Type B pancreatic cell (in vitro differentiated cells): ENCODE measurements around the gene ZNF148. TPM values are rescaled to one million over a fixed set of nuclear protein-coding genes. Genes with fewer than 3 reads are reported as not detected.

Experiments used
- DNase-seq: peaks from one replicate; pipeline ENCODE4 v3.0.0; 2021; ENCODE audit warnings: mixed read lengths; ENCODE audit not compliant: unreplicated experiment; ENCODE audit errors: extremely low spot score
- H3K27ac Mint-ChIP-seq: 2 replicates; pipeline ENCODE4 v1.8.0; 2021; ENCODE audit warnings: mild to moderate bottlenecking, mixed read lengths
- H3K27me3 Mint-ChIP-seq: 2 replicates; pipeline ENCODE4 v1.8.0; 2021; ENCODE audit warnings: mixed read lengths
- H3K36me3 Mint-ChIP-seq: 2 replicates; pipeline ENCODE4 v1.8.0; 2021; ENCODE audit warnings: mixed read lengths
- H3K4me1 Mint-ChIP-seq: one replicate; pipeline ENCODE4 v1.8.0; 2021; ENCODE audit warnings: mixed read lengths; ENCODE audit not compliant: unreplicated experiment
- H3K4me3 Mint-ChIP-seq: 2 replicates; pipeline ENCODE4 v1.8.0; 2021; ENCODE audit warnings: mild to moderate bottlenecking, mixed read lengths
- H3K9me3 Mint-ChIP-seq: 2 replicates; pipeline ENCODE4 v1.8.0; 2021; ENCODE audit warnings: mixed read lengths
- CTCF ChIP-seq: fragments of 200-600 bp; sonication (generic); conservative IDR thresholded peaks from 2 replicates; pipeline ENCODE4 v1.5.0; 2021; ENCODE audit warnings: antibody characterized with exemption, mild to moderate bottlenecking
- total RNA-seq: library from RNA; stranded (reverse); gene quantifications from 2 replicates; pipeline ENCODE4 v1.2.1, GENCODE V29; 2021; ENCODE audit warnings: low replicate concordance

ZNF148 gene
- total RNA-seq, 1 donor from 2014 or later: 46.4 TPM

GRCh38 chr3:125191256-125191655, 183.9 kb downstream of the ZNF148 start:
- Mint-ChIP-seq H3K27ac (no peak overlapping the region), H3K4me3 (no peak overlapping the region), H3K4me1 (peaks cover 18% of the 10 kb centered on the region), H3K36me3 (peaks cover 4% of the 10 kb centered on the region), H3K9me3 (no peaks in the 10 kb centered on the region), H3K27me3 (no peaks in the 10 kb centered on the region)
- no peak for TF ChIP-seq CTCF
- no peak for DNase-seq

- H3K27me3 Mint-ChIP-seq: no peaks in the 10 kb centered on the region
- peaks cover 4% of the 10 kb centered on the region for H3K36me3 Mint-ChIP-seq
- no peak overlapping the region for H3K4me3 Mint-ChIP-seq
- peaks cover 21% of the 10 kb centered on the region for H3K4me1 Mint-ChIP-seq
- H3K9me3 Mint-ChIP-seq: no peaks in the 10 kb centered on the region
- DNase-seq: no peak
- no peak for TF ChIP-seq CTCF
- H3K27ac Mint-ChIP-seq: no peak overlapping the region
These were observed 184.3 kb downstream of the ZNF148 start for GRCh38 chr3:125190786-125191185.

GRCh38 chr3:125189378-125190165, 185.6 kb downstream of the ZNF148 start:
- peaks cover 4% of the 10 kb centered on the region for H3K36me3 Mint-ChIP-seq
- H3K4me1 Mint-ChIP-seq: peaks cover 27% of the 10 kb centered on the region
- H3K9me3 Mint-ChIP-seq: no peaks in the 10 kb centered on the region
- no peak for DNase-seq
- no peak overlapping the region for H3K27ac Mint-ChIP-seq
- TF ChIP-seq CTCF: no peak
- H3K27me3 Mint-ChIP-seq: no peaks in the 10 kb centered on the region
- H3K4me3 Mint-ChIP-seq: no peak overlapping the region

GRCh38 chr3:125188955-125189354, 186.2 kb downstream of the ZNF148 start:
- Mint-ChIP-seq H3K4me1 (peaks cover 30% of the 10 kb centered on the region), H3K27ac (no peak overlapping the region), H3K36me3 (peaks cover 4% of the 10 kb centered on the region), H3K27me3 (no peaks in the 10 kb centered on the region), H3K9me3 (no peaks in the 10 kb centered on the region), H3K4me3 (no peak overlapping the region)
- TF ChIP-seq CTCF: no peak
- no peak for DNase-seq

GRCh38 chr3:125187599-125187910, 187.6 kb downstream of the ZNF148 start:
- Mint-ChIP-seq H3K9me3 (no peaks in the 10 kb centered on the region), H3K4me1 (peaks cover 28% of the 10 kb centered on the region), H3K27ac (no peak overlapping the region)

More at GRCh38 chr3:125187599-125187910, 187.6 kb downstream of the ZNF148 start:
- TF ChIP-seq CTCF: no peak
- Mint-ChIP-seq H3K4me3 (no peak overlapping the region), H3K36me3 (peaks cover 4% of the 10 kb centered on the region), H3K27me3 (no peaks in the 10 kb centered on the region)
- no peak for DNase-seq
